Neuronal stem cell (in vitro differentiated cells): ENCODE results near the gene NPHS2. TPM values are rescaled to one million over a fixed set of nuclear protein-coding genes. Genes with fewer than 3 reads are reported as not detected.
A peak's percentile ranks its signal among the peaks of the same experiment; 100 is the strongest.

Experiments used
- DNase-seq: peaks from one replicate; pipeline ENCODE4 v3.0.0-alpha.2; 2013; ENCODE audit warnings: low spot score
- H2AFZ ChIP-seq: one replicate; pipeline ENCODE4 v1.6.1; 2013; ENCODE audit warnings: mild to moderate bottlenecking, low read length, inconsistent platforms
- H2AK5ac ChIP-seq: 2 replicates; pipeline ENCODE4 v1.6.1; 2013; ENCODE audit warnings: low read depth, mild to moderate bottlenecking, inconsistent platforms, low read length, moderate library complexity, mixed read lengths
- H2BK120ac ChIP-seq: 2 replicates; pipeline ENCODE4 v1.6.1; 2013; ENCODE audit warnings: low read depth, mild to moderate bottlenecking, inconsistent platforms, low read length, moderate library complexity, mixed read lengths
- H2BK12ac ChIP-seq: one replicate; pipeline ENCODE4 v1.6.1; 2013; ENCODE audit warnings: low read length, inconsistent platforms
- H2BK15ac ChIP-seq: 2 replicates; pipeline ENCODE4 v1.6.1; 2013; ENCODE audit warnings: mild to moderate bottlenecking, low read length, inconsistent platforms, mixed read lengths
- H2BK5ac ChIP-seq: one replicate; pipeline ENCODE4 v1.6.1; 2013; ENCODE audit warnings: inconsistent platforms, mild to moderate bottlenecking, low read length, moderate library complexity
- H3K14ac ChIP-seq: one replicate; pipeline ENCODE4 v1.6.1; 2013; ENCODE audit warnings: low read length, inconsistent platforms
- H3K18ac ChIP-seq: 2 replicates; pipeline ENCODE4 v1.6.1; 2013; ENCODE audit warnings: low read length, inconsistent platforms
- H3K23ac ChIP-seq: 2 replicates; pipeline ENCODE4 v1.6.1; 2013; ENCODE audit warnings: low read depth, mild to moderate bottlenecking, mixed read lengths, low read length, inconsistent platforms; ENCODE audit not compliant: poor library complexity
- H3K27ac ChIP-seq: replicated peaks from 3 replicates; pipeline ENCODE4 v1.5.1; 2013; ENCODE audit warnings: low read length, inconsistent platforms
- H3K27me3 ChIP-seq, 3 experiments: 2 replicates each; pipeline ENCODE4 v1.6.1; 2013; ENCODE audit warnings: low read length in 3 of 3, mild to moderate bottlenecking in 2 of 3, inconsistent platforms in 1 of 3, low read depth in 1 of 3, mixed read lengths in 1 of 3, moderate library complexity in 1 of 3; ENCODE audit not compliant: control insufficient read depth in 3 of 3, insufficient read depth in 3 of 3
- H3K36me3 ChIP-seq, 2 donors: replicated peaks in 1 of 2; 2 replicates each; pipeline ENCODE4 v1.6.1; 2013; ENCODE audit warnings: low read length in 2 of 2; ENCODE audit not compliant: control insufficient read depth in 2 of 2, insufficient read depth in 2 of 2
- H3K4ac ChIP-seq: 2 replicates; pipeline ENCODE4 v1.6.1; 2013; ENCODE audit warnings: inconsistent platforms, mild to moderate bottlenecking, low read length, moderate library complexity
- H3K4me1 ChIP-seq, 2 donors: 1 replicate in 1 of 2; 2 replicates in 1 of 2; pipeline ENCODE4 v1.6.1; 2013; ENCODE audit warnings: low read length in 2 of 2, low read depth in 1 of 2; ENCODE audit not compliant: control insufficient read depth in 2 of 2, insufficient read depth in 1 of 2
- H3K4me2 ChIP-seq: one replicate; pipeline ENCODE4 v1.6.1; 2013; ENCODE audit warnings: mild to moderate bottlenecking, low read length, inconsistent platforms; ENCODE audit not compliant: insufficient read depth, poor library complexity, severe bottlenecking
- H3K4me3 ChIP-seq, 2 donors: 2 replicates each; pipeline ENCODE4 v1.5.1; 2013; ENCODE audit warnings: low read length in 2 of 2, mild to moderate bottlenecking in 2 of 2, inconsistent platforms in 1 of 2, moderate library complexity in 1 of 2
- H3K79me1 ChIP-seq: one replicate; pipeline ENCODE4 v1.6.1; 2013; ENCODE audit warnings: low read depth, mild to moderate bottlenecking, inconsistent platforms, low read length, moderate library complexity
- H3K9ac ChIP-seq: one replicate; pipeline ENCODE4 v1.6.1; 2013; ENCODE audit warnings: mild to moderate bottlenecking, low read depth, low read length, inconsistent platforms; ENCODE audit not compliant: poor library complexity
- H3K9me3 ChIP-seq, 2 donors: replicated peaks in 1 of 2; 2 replicates each; pipeline versions ENCODE3 to v1.6.1; 2013; ENCODE audit warnings: low read length in 2 of 2, mild to moderate bottlenecking in 2 of 2, inconsistent platforms in 1 of 2, low read depth in 1 of 2, mixed read lengths in 1 of 2, moderate library complexity in 1 of 2; ENCODE audit not compliant: control insufficient read depth in 2 of 2, insufficient read depth in 1 of 2
- H4K8ac ChIP-seq: one replicate; pipeline ENCODE4 v1.6.1; 2013; ENCODE audit warnings: low read depth, mild to moderate bottlenecking, inconsistent platforms, low read length, moderate library complexity
- H4K91ac ChIP-seq: one replicate; pipeline ENCODE4 v1.6.1; 2013; ENCODE audit warnings: low read length, low read depth, mild to moderate bottlenecking, inconsistent platforms; ENCODE audit not compliant: poor library complexity
- WGBS, 2 donors: extraction: QIAGEN DNeasy Blood & Tissue Kit; methylation state at CpG; one replicate each; pipeline ENCODE4 v1.1.7; 2013; ENCODE audit warnings: missing lambda C conversion rate in 2 of 2, mixed read lengths in 1 of 2; ENCODE audit not compliant: insufficient read length in 2 of 2, insufficient replicate concordance in 1 of 2; ENCODE audit errors: extremely low coverage in 2 of 2; 5-methylcytosine and 5-hydroxymethylcytosine counted together
- polyA plus RNA-seq, 2 experiments: library from polyadenylated mRNA; stranded (reverse); fragments of 200-250 nt; gene quantifications; one replicate each; pipeline ENCODE4 v1.2.3, GENCODE V29; 2013

NPHS2 gene
- polyA plus RNA-seq (2013, experiment 1 of 2) = not detected
- polyA plus RNA-seq (2013, experiment 2 of 2) = not detected

DNA sequence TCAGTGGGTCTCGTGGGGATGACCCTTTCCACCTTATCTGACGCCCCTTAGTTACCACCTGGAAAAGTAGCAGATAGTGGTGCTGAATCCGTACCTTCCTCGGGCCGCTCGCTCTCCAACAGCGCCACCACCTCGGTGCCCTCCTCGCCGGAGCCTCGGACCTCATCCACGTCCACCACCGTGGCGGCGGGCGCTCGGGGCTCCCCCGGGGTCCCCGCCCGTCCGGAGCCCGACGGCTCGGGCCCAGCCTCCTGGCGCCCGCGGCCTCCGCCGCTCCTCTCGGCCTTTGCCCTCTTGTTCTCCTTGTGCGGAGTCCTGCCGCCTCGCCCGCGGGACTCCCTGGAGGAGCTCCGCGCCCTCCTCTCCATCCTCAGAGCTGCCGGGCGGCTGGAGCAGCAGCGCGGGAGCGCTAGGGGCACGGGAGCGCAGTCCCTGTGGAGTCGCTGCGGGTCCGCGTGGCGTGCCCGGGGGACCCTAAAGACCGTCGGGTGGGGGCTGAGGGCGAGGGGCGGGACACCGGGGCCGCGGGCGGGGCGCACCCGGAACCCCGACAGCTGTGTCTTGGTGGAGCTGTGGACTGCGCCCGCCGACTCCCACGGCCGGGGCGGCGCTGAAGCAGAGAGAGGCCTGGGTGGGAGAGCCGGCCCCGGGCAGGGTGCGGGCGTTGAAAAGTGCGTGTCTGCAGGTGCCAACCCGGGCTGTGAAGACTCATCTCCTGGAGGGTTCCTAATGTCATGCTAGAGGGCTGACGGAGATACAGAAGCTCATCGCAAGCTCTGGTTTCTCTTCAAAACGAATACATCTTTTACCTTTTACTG lies at the start of gene NPHS2:
Gene NPHS2, minus strand, starts transcription at position 452 of the 818 bp plus-strand sequence. Its CDS starts 84 bp downstream, at position 368.
- Histone ChIP-seq H3K27ac (no peak within 1 kb of the TSS), H3K27me3 (peaks cover 0 to 63% (median 27%) of the 10 kb centered on the region in 3 experiments), H2BK15ac (peak within 1 kb of the TSS; percentile 45), H4K91ac (no peak within 1 kb of the TSS), H2BK120ac (no peak within 1 kb of the TSS), H3K9me3 (no peaks in the 10 kb centered on the region), H2AFZ (peak within 1 kb of the TSS; percentile 66), H3K79me1 (no peaks in the 10 kb centered on the region), H3K9ac (peak within 1 kb of the TSS; percentile 27), H3K4ac (no peak within 1 kb of the TSS), H3K4me2 (peak within 1 kb of the TSS; percentile 77), H2BK5ac (no peak within 1 kb of the TSS), H3K36me3 (no peaks in the 10 kb centered on the region), H3K4me3 (peak within 1 kb of the TSS in 1 of 2 donors; percentile 75), H3K14ac (no peak within 1 kb of the TSS), H3K4me1 (peaks cover 0 to 3% of the 10 kb centered on the region in 2 donors), H2AK5ac (no peak within 1 kb of the TSS), H4K8ac (no peak within 1 kb of the TSS), H2BK12ac (no peak within 1 kb of the TSS), H3K23ac (no peak within 1 kb of the TSS), H3K18ac (no peak within 1 kb of the TSS)
- no CpG with 5 or more reads among the region's 77 CpGs for WGBS, 2 donors
- DNase-seq = no peak

DNA sequence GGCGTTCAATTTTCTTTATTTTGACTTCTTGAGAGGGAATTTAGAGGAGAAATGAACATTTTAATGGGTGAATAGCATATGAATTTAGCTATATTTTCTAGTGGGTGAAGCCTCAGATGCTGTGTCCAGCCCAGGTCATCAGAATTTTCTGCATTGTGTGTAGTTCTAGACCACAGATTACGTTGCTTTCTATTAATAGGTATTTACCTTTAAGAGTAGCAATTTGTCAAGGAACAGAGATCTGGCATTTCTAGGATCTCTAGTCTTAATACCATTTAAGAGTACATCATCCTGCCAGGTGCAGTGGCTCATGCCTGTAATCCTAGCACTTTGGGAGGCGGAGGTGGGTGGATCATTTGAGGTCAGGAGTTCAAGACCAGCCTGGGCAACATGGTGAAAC lies 36.6 kb upstream of the NPHS2 start:
- no peak overlapping the region for H2BK5ac ChIP-seq

DNA sequence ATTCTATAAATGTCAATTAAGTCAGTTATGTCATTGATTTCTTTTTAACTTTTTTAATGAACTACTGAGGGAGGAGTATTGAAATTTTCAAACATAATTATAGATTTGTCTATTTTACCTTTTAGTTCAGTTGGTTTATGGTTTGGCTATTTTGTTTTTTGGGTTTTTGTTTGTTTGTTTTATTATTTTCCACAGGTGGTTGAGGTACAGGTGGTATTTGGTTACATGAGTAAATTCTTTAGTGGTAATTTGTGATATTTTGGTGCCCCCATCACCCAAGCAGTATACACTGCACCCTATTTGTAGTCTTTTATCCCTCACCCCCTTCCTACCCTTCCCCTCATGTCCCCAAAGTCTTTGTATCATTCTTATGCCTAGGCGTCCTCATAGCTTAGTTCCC lies 25.3 kb upstream of the NPHS2 start:
- no peak for DNase-seq
- no peak overlapping the region for H4K91ac ChIP-seq
- H3K4me1 ChIP-seq = peaks cover 0 to 1% of the 10 kb centered on the region in 2 donors
- WGBS, 2 donors = no CpG with 5 or more reads among the region's 1 CpG
- no peak overlapping the region for H2BK12ac ChIP-seq
- no peaks in the 10 kb centered on the region for H3K9me3 ChIP-seq
- no peaks in the 10 kb centered on the region for H3K79me1 ChIP-seq
- no peak overlapping the region for H4K8ac ChIP-seq
- no peaks in the 10 kb centered on the region for H3K36me3 ChIP-seq
- H3K23ac ChIP-seq = no peak overlapping the region
- no peak overlapping the region for H2AK5ac ChIP-seq
- no peak overlapping the region for H3K4me2 ChIP-seq
- H3K4me3 ChIP-seq = no peak overlapping the region
- no peak overlapping the region for H3K27ac ChIP-seq
- H3K4ac ChIP-seq = no peak overlapping the region
- H3K9ac ChIP-seq = no peak overlapping the region
- no peaks in the 10 kb centered on the region for H3K27me3 ChIP-seq
- H2BK5ac ChIP-seq = no peak overlapping the region
- no peak overlapping the region for H2BK120ac ChIP-seq
- H2AFZ ChIP-seq = no peak overlapping the region
- no peak overlapping the region for H2BK15ac ChIP-seq
- H3K14ac ChIP-seq = no peak overlapping the region
- no peak overlapping the region for H3K18ac ChIP-seq

More for the DNA sequence above, 36.6 kb upstream of the NPHS2 start:
- no peak overlapping the region for H3K4me3 ChIP-seq
- no peaks in the 10 kb centered on the region for H3K79me1 ChIP-seq
- H2BK15ac ChIP-seq = no peak overlapping the region
- no peak overlapping the region for H4K91ac ChIP-seq
- no peaks in the 10 kb centered on the region for H3K27me3 ChIP-seq
- no peaks in the 10 kb centered on the region for H3K36me3 ChIP-seq
- no peak overlapping the region for H2AFZ ChIP-seq
- H3K14ac ChIP-seq = no peak overlapping the region
- H3K9me3 ChIP-seq = no peaks in the 10 kb centered on the region
- no peak overlapping the region for H4K8ac ChIP-seq
- no peak overlapping the region for H2BK12ac ChIP-seq
- no peak overlapping the region for H2BK120ac ChIP-seq
- WGBS, 2 donors = no CpG with 5 or more reads among the region's 3 CpGs
- H2AK5ac ChIP-seq = no peak overlapping the region
- DNase-seq = no peak
- H3K4me2 ChIP-seq = no peak overlapping the region
- H3K27ac ChIP-seq = no peak overlapping the region
- no peak overlapping the region for H3K4ac ChIP-seq
- no peaks in the 10 kb centered on the region for H3K4me1 ChIP-seq
- H3K23ac ChIP-seq = no peak overlapping the region
- H3K18ac ChIP-seq = no peak overlapping the region
- no peak overlapping the region for H3K9ac ChIP-seq

DNA sequence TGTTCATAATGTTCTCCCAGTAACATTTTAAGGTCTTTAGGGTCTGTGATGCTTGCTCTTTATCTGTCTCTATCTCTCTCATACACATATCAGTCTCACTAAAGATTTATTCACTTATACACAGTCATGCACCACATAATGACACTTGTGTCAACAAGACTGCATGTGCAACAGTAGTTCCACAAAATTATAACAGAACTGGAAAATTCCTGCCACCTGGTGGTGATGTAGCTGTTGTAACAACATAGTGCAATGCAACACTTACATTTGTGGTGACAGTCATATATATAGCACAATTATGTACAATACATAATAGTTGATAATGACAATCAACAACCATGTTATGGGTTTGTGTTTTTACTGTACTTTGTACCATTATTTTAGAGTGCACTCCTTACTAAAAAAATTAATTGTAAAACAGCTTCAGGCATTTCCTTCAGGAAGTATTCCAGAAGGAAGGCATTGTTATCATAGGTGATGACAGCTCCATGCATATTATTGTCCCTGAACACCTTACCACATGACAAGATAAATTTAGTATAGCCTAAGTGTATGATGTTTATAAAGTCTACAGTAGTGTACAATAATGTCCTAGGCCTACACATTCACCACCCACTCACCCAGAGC lies 24.0 kb upstream of the NPHS2 start:
- Histone ChIP-seq H2AFZ (no peak overlapping the region), H3K27ac (no peak overlapping the region), H3K9me3 (no peaks in the 10 kb centered on the region), H4K8ac (no peak overlapping the region), H3K9ac (no peak overlapping the region), H3K4me2 (no peak overlapping the region), H2BK12ac (no peak overlapping the region), H3K4me3 (no peak overlapping the region), H4K91ac (no peak overlapping the region), H2BK5ac (no peak overlapping the region), H3K36me3 (no peaks in the 10 kb centered on the region), H3K4ac (no peak overlapping the region), H2BK120ac (no peak overlapping the region), H3K14ac (no peak overlapping the region), H3K27me3 (no peaks in the 10 kb centered on the region), H3K18ac (no peak overlapping the region), H3K4me1 (no peaks in the 10 kb centered on the region), H3K23ac (no peak overlapping the region), H2BK15ac (no peak overlapping the region), H2AK5ac (no peak overlapping the region), H3K79me1 (no peaks in the 10 kb centered on the region)
- no peak for DNase-seq
